HG02943 (cell line): ENCODE results near the gene NSDHL.
"Not testable (repeated sequence)": the region's sequence is repeated elsewhere in the genome, so short reads cannot be mapped to it uniquely, and the experiment has no call there.

Experiments
- ATAC-seq: cut with Tn5 transposase; IDR thresholded peaks from one replicate; pipeline ENCODE4 v1.9.1; 2021; ENCODE audit warnings: mild to moderate bottlenecking, low read depth, moderate library complexity; ENCODE audit not compliant: unreplicated experiment

Gene NSDHL

GRCh38 chrX:152910018-152910417 is 79.2 kb downstream of the NSDHL start:
- ATAC-seq, result not testable (repeated sequence)

GRCh38 chrX:152912106-152912505 is 81.2 kb downstream of the NSDHL start:
- ATAC-seq, result no peak

- no peak for ATAC-seq
These were observed 81.8 kb downstream of the NSDHL start for GRCh38 chrX:152912641-152913040.

- ATAC-seq, result no peak
These were observed 82.5 kb downstream of the NSDHL start for GRCh38 chrX:152913346-152913745.

- no peak for ATAC-seq
These were observed 83.0 kb downstream of the NSDHL start for GRCh38 chrX:152913910-152914309.

- peak; percentile 82 for ATAC-seq
These were observed 84.8 kb downstream of the NSDHL start for GRCh38 chrX:152915541-152916241.

- ATAC-seq, result no peak
These were observed 87.1 kb downstream of the NSDHL start for GRCh38 chrX:152917656-152918579.

- ATAC-seq, result no peak
These were observed 87.8 kb downstream of the NSDHL start for GRCh38 chrX:152918707-152919106.
